22Rv1 (cell line): ENCODE measurements around the gene C19orf25.

ENCODE experiments used
- CTCF ChIP-seq: fragments of 450-650 bp; IDR thresholded peaks from 2 replicates; pipeline ENCODE4 v1.5.1; 2017; ENCODE audit warnings: mild to moderate bottlenecking
- ZFX ChIP-seq: fragments of 450-650 bp; IDR thresholded peaks from 2 replicates; pipeline ENCODE4 v1.6.1; 2017; ENCODE audit warnings: antibody characterized with exemption, borderline replicate concordance

- no peak for TF ChIP-seq CTCF
- TF ChIP-seq ZFX: no peak
Observed at GRCh38 chr19:1461862-1462261, 17.2 kb downstream of the C19orf25 start.
